Right lobe of liver (tissue), 4 donors: ENCODE results near the gene GRIP1.

ENCODE experiments used
- CTCF ChIP-seq, 4 donors: fragments of 200-600 bp in 3 of 4; fragments of 450-650 bp in 1 of 4; IDR thresholded peaks; one replicate each; pipeline versions ENCODE4 v1.5.1 to v1.8.0; 2016 to 2022; ENCODE audit warnings: antibody characterized with exemption in 4 of 4, mild to moderate bottlenecking in 2 of 4
- POLR2A ChIP-seq: fragments of 450-650 bp; IDR thresholded peaks from one replicate; pipeline ENCODE4 v1.6.1; 2017; ENCODE audit warnings: antibody characterized with exemption, mild to moderate bottlenecking
- donor health status: DM: no; HTN: no; CAD: no.
- donor health status: DM: no; HTN: no; CAD: no.
- donor health status: DM: no; HTN: yes; CAD: no.

GRCh38 chr12:66428261-66428660 is 250.6 kb downstream of the GRIP1 start:
- TF ChIP-seq CTCF (IDR thresholded peaks at IDR 0.05) (no peak), POLR2A (no peak)
